Glutamatergic neuron (in vitro differentiated cells): ENCODE data around the gene MARCO. TPM values are rescaled to one million over a fixed set of nuclear protein-coding genes. Genes with fewer than 3 reads are reported as not detected.

Experiments used
- DNase-seq: peaks from one replicate; pipeline ENCODE4 v3.0.0; 2022
- H3K27ac Mint-ChIP-seq: one replicate; pipeline ENCODE4 v1.8.0; 2020; ENCODE audit warnings: mild to moderate bottlenecking, mixed read lengths, inconsistent platforms; ENCODE audit not compliant: unreplicated experiment
- H3K27me3 Mint-ChIP-seq: one replicate; pipeline ENCODE4 v1.8.0; 2020; ENCODE audit warnings: mild to moderate bottlenecking, moderate library complexity, mixed read lengths, inconsistent platforms; ENCODE audit not compliant: unreplicated experiment
- H3K36me3 Mint-ChIP-seq: one replicate; pipeline ENCODE4 v1.8.0; 2020; ENCODE audit warnings: mild to moderate bottlenecking, mixed read lengths, inconsistent platforms; ENCODE audit not compliant: unreplicated experiment
- H3K4me1 Mint-ChIP-seq: one replicate; pipeline ENCODE4 v1.8.0; 2020; ENCODE audit warnings: mild to moderate bottlenecking, low read depth, mixed read lengths, inconsistent platforms; ENCODE audit not compliant: unreplicated experiment
- H3K4me3 Mint-ChIP-seq: one replicate; pipeline ENCODE4 v1.8.0; 2020; ENCODE audit warnings: mild to moderate bottlenecking, mixed read lengths, inconsistent platforms; ENCODE audit not compliant: unreplicated experiment
- H3K9me3 Mint-ChIP-seq: one replicate; pipeline ENCODE4 v1.8.0; 2020; ENCODE audit warnings: mild to moderate bottlenecking, moderate library complexity, mixed read lengths, inconsistent platforms; ENCODE audit not compliant: unreplicated experiment
- CTCF ChIP-seq: fragments of 200-600 bp; sonication (generic); IDR thresholded peaks from one replicate; pipeline ENCODE4 v1.5.0; 2021; ENCODE audit not compliant: partially characterized antibody, unreplicated experiment
- total RNA-seq: library from RNA; stranded (reverse); fragmentation: NEBNext Ultra II Directional; extraction: Animal tissue kit (Norgen Biotek cat#: 25700); gene quantifications from one replicate; pipeline ENCODE4 v1.2.1, GENCODE V29; 2021; ENCODE audit not compliant: unreplicated experiment

MARCO gene
- total RNA-seq, 1 donor from 2014 or later, result not detected

GRCh38 chr2:118903551-118904479, 38.2 kb upstream of the MARCO start:
- Mint-ChIP-seq H3K4me3 (no peak overlapping the region), H3K4me1 (no peaks in the 10 kb centered on the region), H3K27me3 (peaks cover 2% of the 10 kb centered on the region), H3K9me3 (no peaks in the 10 kb centered on the region), H3K36me3 (no peaks in the 10 kb centered on the region), H3K27ac (no peak overlapping the region)
- TF ChIP-seq CTCF, result no peak
- no peak for DNase-seq

- no peaks in the 10 kb centered on the region for H3K36me3 Mint-ChIP-seq
- no peaks in the 10 kb centered on the region for H3K4me1 Mint-ChIP-seq
- no peaks in the 10 kb centered on the region for H3K9me3 Mint-ChIP-seq
- no peak for DNase-seq
- peaks cover 2% of the 10 kb centered on the region for H3K27me3 Mint-ChIP-seq
- no peak overlapping the region for H3K4me3 Mint-ChIP-seq
- no peak overlapping the region for H3K27ac Mint-ChIP-seq
- no peak for TF ChIP-seq CTCF
Measured at GRCh38 chr2:118905206-118905605, 36.8 kb upstream of the MARCO start.

GRCh38 chr2:118906186-118906585, 35.8 kb upstream of the MARCO start:
- DNase-seq, result no peak
- Mint-ChIP-seq H3K9me3 (no peaks in the 10 kb centered on the region), H3K4me1 (no peaks in the 10 kb centered on the region), H3K4me3 (no peak overlapping the region), H3K36me3 (no peaks in the 10 kb centered on the region), H3K27ac (no peak overlapping the region), H3K27me3 (peaks cover 2% of the 10 kb centered on the region)
- TF ChIP-seq CTCF, result no peak

GRCh38 chr2:118907759-118908158, 34.2 kb upstream of the MARCO start:
- no peak for DNase-seq
- no peak overlapping the region for H3K4me3 Mint-ChIP-seq
- H3K9me3 Mint-ChIP-seq, result no peaks in the 10 kb centered on the region
- TF ChIP-seq CTCF, result no peak
- H3K36me3 Mint-ChIP-seq, result no peaks in the 10 kb centered on the region
- H3K27me3 Mint-ChIP-seq, result peaks cover 2% of the 10 kb centered on the region
- no peaks in the 10 kb centered on the region for H3K4me1 Mint-ChIP-seq
- H3K27ac Mint-ChIP-seq, result no peak overlapping the region

GRCh38 chr2:118909191-118909590, 32.8 kb upstream of the MARCO start:
- no peaks in the 10 kb centered on the region for H3K4me1 Mint-ChIP-seq
- H3K27ac Mint-ChIP-seq, result no peak overlapping the region
- no peak overlapping the region for H3K4me3 Mint-ChIP-seq
- H3K36me3 Mint-ChIP-seq, result no peaks in the 10 kb centered on the region
- H3K9me3 Mint-ChIP-seq, result no peaks in the 10 kb centered on the region
- peaks cover 2% of the 10 kb centered on the region for H3K27me3 Mint-ChIP-seq
- no peak for TF ChIP-seq CTCF
- no peak for DNase-seq
